Activated naive CD8-positive, alpha-beta T cell treated with anti-CD3 and anti-CD28 coated beads for 36 hours (primary cell): ENCODE results near the gene CLDN2. TPM values are rescaled to one million over a fixed set of nuclear protein-coding genes. Genes with fewer than 3 reads are reported as not detected.

Source experiments
- DNase-seq: peaks from one replicate; pipeline ENCODE4 v3.0.0; 2021
- H3K27ac Mint-ChIP-seq: one replicate; pipeline ENCODE4 v1.8.0; 2022; ENCODE audit warnings: mild to moderate bottlenecking, moderate library complexity, mixed read lengths
- H3K27me3 Mint-ChIP-seq: one replicate; pipeline ENCODE4 v1.8.0; 2022; ENCODE audit warnings: mild to moderate bottlenecking, mixed read lengths
- H3K36me3 Mint-ChIP-seq: one replicate; pipeline ENCODE4 v1.8.0; 2021; ENCODE audit warnings: mild to moderate bottlenecking, mixed read lengths
- H3K4me1 Mint-ChIP-seq: one replicate; pipeline ENCODE4 v1.8.0; 2021; ENCODE audit warnings: mixed read lengths
- H3K4me3 Mint-ChIP-seq: one replicate; pipeline ENCODE4 v1.8.0; 2022; ENCODE audit warnings: mild to moderate bottlenecking, moderate library complexity, mixed read lengths
- H3K9me3 Mint-ChIP-seq: one replicate; pipeline ENCODE4 v1.8.0; 2022; ENCODE audit warnings: mixed read lengths
- total RNA-seq, 2 experiments: library from RNA; stranded (reverse); gene quantifications; one replicate each; pipeline ENCODE4 v1.2.3, GENCODE V29; 2021

CLDN2 gene
- total RNA-seq, 2 experiments from 2014 or later = not detected

GRCh38 chrX:106903291-106903824, 16.8 kb upstream of the CLDN2 start, which contains the start of gene RIPPLY1:
Gene RIPPLY1 (minus strand): TSS chrX:106903341. CDS start chrX:106903287, 54 bp downstream.
- Mint-ChIP-seq H3K4me3 (no peak within 1 kb of the TSS), H3K27ac (no peak within 1 kb of the TSS), H3K36me3 (no peaks in the 10 kb centered on the region), H3K9me3 (no peaks in the 10 kb centered on the region), H3K4me1 (no peaks in the 10 kb centered on the region), H3K27me3 (no peaks in the 10 kb centered on the region)
- DNase-seq = no peak

- DNase-seq = no peak
- no peak overlapping the region for H3K4me3 Mint-ChIP-seq
- no peaks in the 10 kb centered on the region for H3K9me3 Mint-ChIP-seq
- H3K4me1 Mint-ChIP-seq = no peaks in the 10 kb centered on the region
- no peaks in the 10 kb centered on the region for H3K36me3 Mint-ChIP-seq
- no peak overlapping the region for H3K27ac Mint-ChIP-seq
- no peaks in the 10 kb centered on the region for H3K27me3 Mint-ChIP-seq
Observed at GRCh38 chrX:106903856-106904528, 16.2 kb upstream of the CLDN2 start.

- DNase-seq = no peak
- no peaks in the 10 kb centered on the region for H3K4me1 Mint-ChIP-seq
- no peaks in the 10 kb centered on the region for H3K27me3 Mint-ChIP-seq
- H3K36me3 Mint-ChIP-seq = no peaks in the 10 kb centered on the region
- no peak overlapping the region for H3K27ac Mint-ChIP-seq
- H3K4me3 Mint-ChIP-seq = no peak overlapping the region
- no peaks in the 10 kb centered on the region for H3K9me3 Mint-ChIP-seq
Observed at GRCh38 chrX:106905064-106905708, 15.0 kb upstream of the CLDN2 start.

GRCh38 chrX:106906361-106906760, 13.8 kb upstream of the CLDN2 start:
- H3K27me3 Mint-ChIP-seq = no peaks in the 10 kb centered on the region
- H3K9me3 Mint-ChIP-seq = no peaks in the 10 kb centered on the region
- DNase-seq = no peak
- no peaks in the 10 kb centered on the region for H3K4me1 Mint-ChIP-seq
- no peaks in the 10 kb centered on the region for H3K36me3 Mint-ChIP-seq
- no peak overlapping the region for H3K27ac Mint-ChIP-seq
- H3K4me3 Mint-ChIP-seq = no peak overlapping the region

DNA sequence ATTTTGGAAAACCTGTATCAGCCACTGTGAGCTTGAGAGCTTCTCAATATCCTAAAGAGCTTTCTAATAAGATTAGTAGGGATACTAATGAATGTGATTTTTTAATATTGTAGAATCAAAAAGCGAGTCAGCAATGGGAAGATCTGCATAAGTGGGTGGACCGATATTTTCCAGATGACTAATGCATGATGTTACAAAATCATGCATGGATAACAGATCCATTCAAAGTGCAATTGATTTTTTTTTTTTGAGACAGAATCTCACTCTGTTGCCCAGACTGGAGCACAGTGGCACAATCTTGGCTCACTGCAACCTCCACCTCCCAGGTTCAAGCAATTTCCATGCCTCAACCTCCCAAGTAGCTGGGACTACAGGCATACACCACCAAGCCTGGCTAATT, 7.3 kb upstream of the CLDN2 start:
- no peaks in the 10 kb centered on the region for H3K36me3 Mint-ChIP-seq
- peaks cover 9% of the 10 kb centered on the region for H3K27me3 Mint-ChIP-seq
- peaks cover 8% of the 10 kb centered on the region for H3K4me1 Mint-ChIP-seq
- DNase-seq = no peak
- H3K9me3 Mint-ChIP-seq = no peaks in the 10 kb centered on the region
- H3K4me3 Mint-ChIP-seq = no peak overlapping the region
- no peak overlapping the region for H3K27ac Mint-ChIP-seq

- Mint-ChIP-seq H3K9me3 (no peaks in the 10 kb centered on the region), H3K4me1 (peaks cover 11% of the 10 kb centered on the region), H3K27ac (no peak overlapping the region), H3K27me3 (peaks cover 9% of the 10 kb centered on the region), H3K4me3 (no peak overlapping the region), H3K36me3 (no peaks in the 10 kb centered on the region)
- no peak for DNase-seq
Observed at GRCh38 chrX:106917830-106918500, 2.2 kb upstream of the CLDN2 start.

- DNase-seq = no peak
- H3K9me3 Mint-ChIP-seq = no peaks in the 10 kb centered on the region
- H3K4me3 Mint-ChIP-seq = no peak overlapping the region
- peaks cover 11% of the 10 kb centered on the region for H3K4me1 Mint-ChIP-seq
- no peaks in the 10 kb centered on the region for H3K27me3 Mint-ChIP-seq
- H3K27ac Mint-ChIP-seq = no peak overlapping the region
- H3K36me3 Mint-ChIP-seq = no peaks in the 10 kb centered on the region
Observed at GRCh38 chrX:106921637-106922036, 1.4 kb downstream of the CLDN2 start.

DNA sequence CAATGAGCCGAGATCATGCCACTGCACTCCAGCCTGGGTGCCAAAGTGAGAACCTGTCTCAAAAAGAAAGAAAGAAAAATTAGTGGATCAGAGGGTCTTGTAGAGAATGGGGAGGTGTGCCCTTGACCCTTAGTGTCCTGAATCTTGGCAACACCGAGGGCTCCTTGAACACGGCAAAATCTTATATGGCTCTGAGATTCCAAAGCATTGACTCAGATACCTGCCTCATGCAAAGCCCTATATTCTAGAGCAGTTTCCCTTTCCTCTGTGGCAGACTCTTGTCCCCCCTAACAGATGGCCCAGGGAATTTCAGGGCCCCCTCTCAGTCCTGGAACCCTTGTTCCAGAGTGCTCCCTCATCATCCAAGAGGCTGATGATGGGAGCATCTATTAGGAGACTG, 6.8 kb downstream of the CLDN2 start:
- no peak overlapping the region for H3K27ac Mint-ChIP-seq
- H3K36me3 Mint-ChIP-seq = no peaks in the 10 kb centered on the region
- DNase-seq = no peak
- no peak overlapping the region for H3K4me3 Mint-ChIP-seq
- no peaks in the 10 kb centered on the region for H3K4me1 Mint-ChIP-seq
- H3K27me3 Mint-ChIP-seq = no peaks in the 10 kb centered on the region
- no peaks in the 10 kb centered on the region for H3K9me3 Mint-ChIP-seq

- Mint-ChIP-seq H3K4me3 (no peak overlapping the region), H3K9me3 (no peaks in the 10 kb centered on the region), H3K36me3 (no peaks in the 10 kb centered on the region), H3K27me3 (no peaks in the 10 kb centered on the region), H3K4me1 (no peaks in the 10 kb centered on the region), H3K27ac (no peak overlapping the region)
- DNase-seq = no peak
Observed at GRCh38 chrX:106927700-106928099, 7.5 kb downstream of the CLDN2 start.

DNA sequence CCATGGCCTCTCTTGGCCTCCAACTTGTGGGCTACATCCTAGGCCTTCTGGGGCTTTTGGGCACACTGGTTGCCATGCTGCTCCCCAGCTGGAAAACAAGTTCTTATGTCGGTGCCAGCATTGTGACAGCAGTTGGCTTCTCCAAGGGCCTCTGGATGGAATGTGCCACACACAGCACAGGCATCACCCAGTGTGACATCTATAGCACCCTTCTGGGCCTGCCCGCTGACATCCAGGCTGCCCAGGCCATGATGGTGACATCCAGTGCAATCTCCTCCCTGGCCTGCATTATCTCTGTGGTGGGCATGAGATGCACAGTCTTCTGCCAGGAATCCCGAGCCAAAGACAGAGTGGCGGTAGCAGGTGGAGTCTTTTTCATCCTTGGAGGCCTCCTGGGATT, 8.0 kb downstream of the CLDN2 start:
- no peaks in the 10 kb centered on the region for H3K27me3 Mint-ChIP-seq
- no peaks in the 10 kb centered on the region for H3K4me1 Mint-ChIP-seq
- H3K9me3 Mint-ChIP-seq = no peaks in the 10 kb centered on the region
- H3K36me3 Mint-ChIP-seq = no peaks in the 10 kb centered on the region
- no peak overlapping the region for H3K27ac Mint-ChIP-seq
- no peak for DNase-seq
- H3K4me3 Mint-ChIP-seq = no peak overlapping the region

DNA sequence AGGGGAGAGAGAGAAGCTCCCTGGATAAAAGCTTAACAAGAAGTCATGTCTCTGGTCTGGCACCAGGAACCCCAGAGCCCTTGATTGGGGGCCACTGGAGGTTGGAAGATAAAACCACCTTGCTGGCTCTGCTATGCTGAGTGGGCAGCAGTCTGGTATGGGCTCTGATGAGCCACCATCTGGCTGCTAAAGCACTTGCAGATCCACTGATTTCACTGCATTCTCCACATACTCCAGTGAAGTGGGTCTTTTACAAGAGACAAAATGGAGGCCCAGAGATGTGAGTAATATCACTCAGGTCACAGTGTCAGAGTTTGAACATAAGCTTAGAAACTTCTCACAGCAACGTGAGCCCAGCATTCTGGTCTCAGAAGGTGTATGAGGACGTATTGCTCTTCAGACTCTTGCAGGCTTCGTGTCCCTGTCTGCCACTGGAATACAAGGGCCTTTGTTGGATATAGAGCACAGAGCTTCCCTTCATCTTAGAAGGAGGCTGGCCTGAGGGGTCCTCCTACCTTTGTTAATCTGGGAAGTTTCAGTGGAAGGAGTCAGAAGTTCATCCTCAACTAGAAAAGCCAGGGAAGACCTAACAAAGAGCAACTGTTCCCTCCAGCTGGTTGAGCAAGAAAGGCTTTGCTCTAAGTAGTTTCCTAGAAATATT, 11.8 kb downstream of the CLDN2 start:
- Mint-ChIP-seq H3K4me3 (no peak overlapping the region), H3K4me1 (peaks cover 2% of the 10 kb centered on the region), H3K27ac (no peak overlapping the region), H3K36me3 (no peaks in the 10 kb centered on the region), H3K27me3 (no peaks in the 10 kb centered on the region), H3K9me3 (no peaks in the 10 kb centered on the region)
- DNase-seq = no peak

DNA sequence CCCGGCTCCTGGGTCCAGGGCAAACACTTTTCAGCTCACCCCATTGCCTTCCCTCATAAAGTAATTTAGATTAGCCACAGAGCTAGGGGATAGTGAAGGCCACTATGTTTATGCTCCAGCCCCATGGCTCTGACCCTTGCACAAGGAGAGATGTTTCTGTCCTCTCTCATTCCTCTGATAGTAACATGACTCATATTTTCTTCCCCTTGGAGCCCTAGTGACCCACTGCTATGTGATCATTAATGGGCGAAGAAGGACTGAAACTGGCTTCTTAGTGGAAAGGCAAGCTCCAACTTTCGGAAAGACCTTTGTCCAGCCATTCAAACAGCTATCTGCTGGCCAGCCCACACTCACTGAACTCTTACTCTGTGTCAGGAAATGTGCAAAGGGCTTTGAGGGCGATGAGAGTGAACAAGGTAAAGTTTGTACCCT, 12.3 kb downstream of the CLDN2 start:
- H3K4me3 Mint-ChIP-seq = no peak overlapping the region
- no peak for DNase-seq
- no peaks in the 10 kb centered on the region for H3K9me3 Mint-ChIP-seq
- no peak overlapping the region for H3K27ac Mint-ChIP-seq
- H3K4me1 Mint-ChIP-seq = peaks cover 2% of the 10 kb centered on the region
- H3K36me3 Mint-ChIP-seq = no peaks in the 10 kb centered on the region
- H3K27me3 Mint-ChIP-seq = no peaks in the 10 kb centered on the region

- no peaks in the 10 kb centered on the region for H3K9me3 Mint-ChIP-seq
- H3K27ac Mint-ChIP-seq = no peak overlapping the region
- H3K4me1 Mint-ChIP-seq = peaks cover 2% of the 10 kb centered on the region
- DNase-seq = no peak
- H3K36me3 Mint-ChIP-seq = no peaks in the 10 kb centered on the region
- no peak overlapping the region for H3K4me3 Mint-ChIP-seq
- H3K27me3 Mint-ChIP-seq = no peaks in the 10 kb centered on the region
Observed at GRCh38 chrX:106932960-106933537, 12.8 kb downstream of the CLDN2 start.

DNA sequence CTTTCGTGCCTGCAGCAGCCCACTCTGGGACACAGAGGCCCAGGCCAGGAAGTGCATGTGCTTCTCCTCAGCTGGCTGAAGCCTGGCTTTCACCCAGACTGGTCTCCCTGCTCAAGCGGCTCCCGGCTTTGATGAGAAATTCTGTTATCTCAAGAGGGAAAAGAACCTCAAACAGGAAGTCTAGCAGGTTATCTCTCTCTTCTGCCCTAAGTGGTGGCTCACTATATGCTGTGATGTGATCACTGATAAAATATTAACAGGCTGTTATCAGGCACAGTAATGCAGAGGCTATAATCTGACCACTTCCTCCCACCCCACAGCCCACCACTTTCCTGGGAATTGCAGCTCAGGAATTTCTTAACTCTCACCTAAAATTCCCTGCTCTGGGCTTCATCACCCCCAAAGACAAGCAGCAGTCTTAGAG, 13.3 kb downstream of the CLDN2 start:
- Mint-ChIP-seq H3K27me3 (no peaks in the 10 kb centered on the region), H3K36me3 (no peaks in the 10 kb centered on the region), H3K27ac (no peak overlapping the region), H3K4me3 (no peak overlapping the region), H3K4me1 (peaks cover 2% of the 10 kb centered on the region), H3K9me3 (no peaks in the 10 kb centered on the region)
- no peak for DNase-seq

DNA sequence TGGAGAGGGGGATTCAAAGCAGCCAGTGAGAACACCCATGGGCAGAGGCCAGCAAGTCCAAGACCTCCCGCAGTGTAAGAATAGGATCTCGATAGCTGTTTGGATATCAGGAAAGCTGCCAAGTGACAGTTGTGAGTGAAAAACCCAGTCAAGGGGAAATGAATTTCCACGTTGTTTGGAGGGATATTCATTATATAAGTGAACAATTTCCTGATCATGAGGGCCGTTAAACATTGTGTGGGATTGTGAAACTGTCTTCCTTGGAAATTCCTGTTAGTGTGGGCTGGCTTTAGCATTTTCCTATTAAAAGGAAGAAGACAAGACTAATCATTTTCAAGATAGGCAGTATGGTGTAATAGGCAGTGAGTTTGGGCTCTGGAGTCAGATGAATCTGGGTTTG, 15.0 kb downstream of the CLDN2 start:
- Mint-ChIP-seq H3K36me3 (no peaks in the 10 kb centered on the region), H3K4me3 (no peak overlapping the region), H3K9me3 (no peaks in the 10 kb centered on the region), H3K27ac (no peak overlapping the region), H3K27me3 (no peaks in the 10 kb centered on the region), H3K4me1 (peaks cover 2% of the 10 kb centered on the region)
- DNase-seq = no peak
